Lung (tissue), 12 donors: ENCODE data around the gene UBAP1L. TPM values are rescaled to one million over a fixed set of nuclear protein-coding genes. Genes with fewer than 3 reads are reported as not detected.
A peak's percentile ranks its signal among the peaks of the same experiment; 100 is the strongest.
"Not testable (repeated sequence)": the region's sequence is repeated elsewhere in the genome, so short reads cannot be mapped to it uniquely, and the experiment has no call there.

Experiments
- ATAC-seq: fragments of 200-7000 bp; cut with Tn5 transposase; one replicate; pipeline ENCODE4 v1.9.1; 2020; ENCODE audit warnings: moderate number of reproducible peaks; ENCODE audit not compliant: insufficient read depth, low FRiP score
- DNase-seq, 3 donors: peaks; one replicate each; pipeline ENCODE4 v3.0.0-alpha.2; 2013 to 2017
- H3K27ac ChIP-seq, 2 donors: one replicate each; pipeline ENCODE4 v1.5.1; 2013; ENCODE audit warnings: mild to moderate bottlenecking in 2 of 2, moderate library complexity in 2 of 2, control low read depth in 1 of 2, inconsistent platforms in 1 of 2, low read depth in 1 of 2, low read length in 1 of 2
- H3K27me3 ChIP-seq, 3 donors: one replicate each; pipeline ENCODE4 v1.5.1; 2013; ENCODE audit warnings: low read length in 2 of 3; ENCODE audit not compliant: control insufficient read depth in 3 of 3, insufficient read depth in 3 of 3
- H3K36me3 ChIP-seq, 4 donors: one replicate each; pipeline ENCODE4 v1.5.1; 2013; ENCODE audit warnings: low read length in 4 of 4, mild to moderate bottlenecking in 1 of 4, moderate library complexity in 1 of 4; ENCODE audit not compliant: control insufficient read depth in 4 of 4, insufficient read depth in 4 of 4
- H3K4me1 ChIP-seq, 5 donors: one replicate each; pipeline ENCODE4 v1.5.1; 2013; ENCODE audit warnings: low read length in 5 of 5, mild to moderate bottlenecking in 2 of 5, moderate library complexity in 1 of 5; ENCODE audit not compliant: control insufficient read depth in 5 of 5, insufficient read depth in 5 of 5
- H3K4me3 ChIP-seq: one replicate; pipeline ENCODE4 v1.5.1; 2013; ENCODE audit warnings: mild to moderate bottlenecking, control low read depth, moderate library complexity
- H3K9ac ChIP-seq, 2 donors: one replicate each; pipeline ENCODE4 v1.5.1; 2013; ENCODE audit warnings: low read length in 2 of 2, control low read depth in 1 of 2; ENCODE audit not compliant: insufficient read depth in 1 of 2
- H3K9me3 ChIP-seq, 4 donors: one replicate each; pipeline ENCODE4 v1.5.1; 2013; ENCODE audit warnings: low read length in 3 of 4, mild to moderate bottlenecking in 1 of 4, moderate library complexity in 1 of 4; ENCODE audit not compliant: control insufficient read depth in 4 of 4, insufficient read depth in 3 of 4
- WGBS, 2 donors: extraction: QIAGEN DNeasy Blood & Tissue Kit; methylation state at CpG; one replicate each; pipeline ENCODE4 v1.1.7; 2013; 5-methylcytosine and 5-hydroxymethylcytosine counted together
- polyA plus RNA-seq, 2 donors: library from polyadenylated mRNA; stranded (reverse); fragments of 200-250 nt; gene quantifications; one replicate each; pipeline ENCODE4 v1.2.1, GENCODE V29; 2013
- total RNA-seq, 2 donors: library from RNA; depleted of rRNA in 1 of 2; stranded (reverse); fragments of >200 nt in 1 of 2; gene quantifications; one replicate each; pipeline ENCODE4 v1.2.1, GENCODE V29; 2014 to 2021
- TF ChIP-seq, protein P1 (sequence below): IDR thresholded peaks from 2 replicates; pipeline ENCODE4 v1.5.1; 2012; ENCODE audit warnings: mild to moderate bottlenecking; ENCODE audit errors: control extremely low read depth, extremely low read depth
- donor health status: control.
- donor health status: control.
- donor health status: Bipolar disorder and iron deficiency.
- donor health status: healthy.
- donor health status: DM: yes; HTN: yes; CAD: no.

The UBAP1L gene
- total and polyA plus RNA-seq, 4 donors = 0.96 to 5.4 (median 3.4) TPM

DNA sequence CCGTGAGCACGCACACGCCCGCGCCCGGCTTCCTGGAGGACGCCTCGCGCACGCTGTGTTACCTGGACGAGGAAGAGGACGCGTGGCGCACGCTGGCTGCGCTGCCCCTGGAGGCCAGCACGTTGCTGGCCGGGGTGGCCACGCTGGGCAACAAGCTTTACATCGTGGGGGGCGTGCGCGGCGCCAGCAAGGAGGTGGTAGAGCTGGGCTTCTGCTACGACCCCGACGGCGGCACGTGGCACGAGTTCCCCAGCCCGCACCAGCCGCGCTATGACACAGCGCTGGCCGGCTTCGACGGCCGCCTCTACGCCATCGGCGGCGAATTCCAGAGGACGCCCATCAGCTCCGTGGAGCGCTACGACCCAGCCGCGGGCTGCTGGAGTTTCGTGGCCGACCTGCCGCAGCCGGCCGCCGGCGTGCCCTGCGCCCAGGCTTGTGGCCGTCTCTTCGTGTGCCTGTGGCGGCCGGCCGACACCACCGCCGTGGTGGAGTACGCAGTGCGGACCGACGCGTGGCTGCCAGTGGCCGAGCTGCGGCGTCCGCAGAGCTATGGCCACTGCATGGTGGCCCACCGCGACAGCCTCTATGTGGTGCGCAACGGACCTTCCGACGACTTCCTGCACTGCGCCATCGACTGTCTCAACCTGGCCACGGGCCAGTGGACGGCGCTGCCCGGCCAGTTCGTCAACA lies 37.6 kb downstream of the UBAP1L start:
- Histone ChIP-seq H3K4me1 (peaks cover 10 to 41% (median 21%) of the 10 kb centered on the region in 5 donors), H3K9me3 (peaks cover 0 to 8% (median 0%) of the 10 kb centered on the region in 4 donors), H3K27me3 (no peaks in the 10 kb centered on the region), H3K36me3 (no peaks in the 10 kb centered on the region), H3K9ac (no peak overlapping the region), H3K27ac (no peak overlapping the region), H3K4me3 (no peak overlapping the region)
- ATAC-seq (no peak), DNase-seq (no peak)
- TF ChIP-seq, protein P1, sequence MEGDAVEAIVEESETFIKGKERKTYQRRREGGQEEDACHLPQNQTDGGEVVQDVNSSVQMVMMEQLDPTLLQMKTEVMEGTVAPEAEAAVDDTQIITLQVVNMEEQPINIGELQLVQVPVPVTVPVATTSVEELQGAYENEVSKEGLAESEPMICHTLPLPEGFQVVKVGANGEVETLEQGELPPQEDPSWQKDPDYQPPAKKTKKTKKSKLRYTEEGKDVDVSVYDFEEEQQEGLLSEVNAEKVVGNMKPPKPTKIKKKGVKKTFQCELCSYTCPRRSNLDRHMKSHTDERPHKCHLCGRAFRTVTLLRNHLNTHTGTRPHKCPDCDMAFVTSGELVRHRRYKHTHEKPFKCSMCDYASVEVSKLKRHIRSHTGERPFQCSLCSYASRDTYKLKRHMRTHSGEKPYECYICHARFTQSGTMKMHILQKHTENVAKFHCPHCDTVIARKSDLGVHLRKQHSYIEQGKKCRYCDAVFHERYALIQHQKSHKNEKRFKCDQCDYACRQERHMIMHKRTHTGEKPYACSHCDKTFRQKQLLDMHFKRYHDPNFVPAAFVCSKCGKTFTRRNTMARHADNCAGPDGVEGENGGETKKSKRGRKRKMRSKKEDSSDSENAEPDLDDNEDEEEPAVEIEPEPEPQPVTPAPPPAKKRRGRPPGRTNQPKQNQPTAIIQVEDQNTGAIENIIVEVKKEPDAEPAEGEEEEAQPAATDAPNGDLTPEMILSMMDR = no peak
- 62 to 74% methylated on average over 74 to 85 of the region's 85 CpGs for WGBS, 2 donors

DNA sequence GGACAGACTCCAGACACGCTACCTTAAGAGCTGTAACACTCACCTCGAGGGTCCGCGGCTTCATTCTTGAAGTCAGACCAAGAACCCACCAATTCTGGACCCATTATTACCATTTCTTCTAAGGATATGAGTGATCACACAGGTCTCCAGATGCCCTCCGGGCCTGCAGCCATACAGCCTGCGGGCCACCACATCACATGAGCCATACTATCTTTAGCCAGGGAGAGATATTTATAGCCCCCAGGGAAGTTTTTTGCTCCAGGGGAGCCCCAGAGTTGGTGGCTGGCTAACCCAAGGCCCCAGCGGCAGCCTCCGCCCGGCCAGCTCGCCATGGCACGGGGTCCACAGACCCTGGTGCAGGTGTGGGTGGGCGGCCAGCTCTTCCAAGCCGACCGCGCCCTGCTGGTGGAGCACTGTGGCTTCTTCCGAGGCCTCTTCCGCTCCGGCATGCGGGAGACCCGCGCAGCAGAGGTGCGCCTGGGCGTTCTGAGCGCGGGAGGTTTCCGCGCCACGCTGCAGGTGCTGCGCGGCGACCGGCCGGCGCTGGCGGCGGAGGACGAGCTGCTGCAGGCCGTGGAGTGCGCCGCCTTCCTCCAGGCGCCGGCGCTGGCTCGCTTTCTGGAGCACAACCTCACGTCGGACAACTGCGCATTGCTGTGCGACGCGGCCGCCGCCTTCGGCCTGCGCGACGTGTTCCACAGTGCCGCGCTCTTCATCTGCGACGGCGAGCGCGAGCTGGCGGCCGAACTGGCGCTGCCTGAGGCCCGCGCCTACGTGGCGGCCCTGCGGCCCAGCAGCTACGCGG lies 38.3 kb downstream of the UBAP1L start, which contains the start of gene KBTBD13:
KBTBD13 (plus strand) TSS at position 261 of the 805 bp plus-strand sequence; CDS start at position 331, 70 bp downstream.
- Histone ChIP-seq H3K9ac (no peak within 1 kb of the TSS), H3K4me3 (no peak within 1 kb of the TSS), H3K9me3 (peaks cover 0 to 8% (median 0%) of the 10 kb centered on the region in 4 donors), H3K4me1 (peaks cover 10 to 41% (median 14%) of the 10 kb centered on the region in 5 donors), H3K36me3 (no peaks in the 10 kb centered on the region), H3K27me3 (no peaks in the 10 kb centered on the region), H3K27ac (peak within 1 kb of the TSS in 1 of 2 donors; percentile 72)
- 76 to 85% methylated on average over 61 to 73 of the region's 73 CpGs for WGBS, 2 donors
- DNase-seq (no peak), ATAC-seq (no peak)
- TF ChIP-seq, protein P1 = no peak

- Histone ChIP-seq H3K4me1 (peaks cover 5 to 41% (median 18%) of the 10 kb centered on the region in 5 donors), H3K27ac (peak overlapping the region in 1 of 2 donors; percentile 72)
- not testable (repeated sequence) for DNase-seq, H3K27me3 ChIP-seq, ATAC-seq, H3K9ac ChIP-seq, H3K4me3 ChIP-seq, H3K36me3 ChIP-seq, H3K9me3 ChIP-seq
- WGBS, 2 donors = 46 to 65% methylated on average over 12 of the region's 12 CpGs
Observed at GRCh38 chr15:65075607-65076395, 39.2 kb downstream of the UBAP1L start.

- not testable (repeated sequence) for H3K9me3 ChIP-seq
- 96 to 98% methylated on average over 7 to 22 of the region's 22 CpGs for WGBS, 2 donors
Observed at GRCh38 chr15:65074946-65075345, 40.1 kb downstream of the UBAP1L start.

More at GRCh38 chr15:65074946-65075345, 40.1 kb downstream of the UBAP1L start:
- not testable (repeated sequence) for H3K9ac ChIP-seq, H3K27ac ChIP-seq, H3K36me3 ChIP-seq, H3K27me3 ChIP-seq, DNase-seq, H3K4me3 ChIP-seq, ATAC-seq
- H3K4me1 ChIP-seq = peaks cover 5 to 44% (median 23%) of the 10 kb centered on the region in 5 donors
